Measurements from ENCODE around the gene KCNQ1. TPM values are rescaled to one million over a fixed set of nuclear protein-coding genes. Genes with fewer than 3 reads are reported as not detected.

KCNQ1 gene
- total RNA-seq, 4 donors from 2014 or later, result 3.2 to 12.7 (median 5.5) TPM

- TF ChIP-seq CTCF (IDR thresholded peaks at IDR 0.05; ENCODE audit: low read depth), result no peak
Measured at GRCh38 chr11:2868506-2869133, 423.8 kb downstream of the KCNQ1 start.

DNA sequence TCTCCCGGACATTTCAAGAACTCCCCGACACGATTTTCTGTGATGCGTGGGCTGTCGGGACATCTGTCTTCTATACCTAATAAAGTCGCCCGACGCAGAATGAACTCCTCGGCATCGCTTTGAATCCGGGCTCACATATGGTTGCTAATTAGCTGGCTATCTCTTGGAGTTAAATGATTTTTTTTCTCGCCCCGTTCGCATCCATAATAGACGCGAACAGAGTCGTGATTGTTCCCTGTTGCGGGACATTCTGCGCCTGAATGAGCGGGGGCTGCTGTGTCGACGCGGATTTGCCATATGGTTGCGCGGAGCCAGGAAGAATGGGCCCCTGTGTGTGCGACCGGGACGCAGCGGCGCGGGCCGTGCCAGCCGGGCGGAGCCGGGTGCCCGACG lies 424.3 kb downstream of the KCNQ1 start:
- TF ChIP-seq CTCF (IDR thresholded peaks at IDR 0.05; ENCODE audit: low read depth), result no peak

DNA sequence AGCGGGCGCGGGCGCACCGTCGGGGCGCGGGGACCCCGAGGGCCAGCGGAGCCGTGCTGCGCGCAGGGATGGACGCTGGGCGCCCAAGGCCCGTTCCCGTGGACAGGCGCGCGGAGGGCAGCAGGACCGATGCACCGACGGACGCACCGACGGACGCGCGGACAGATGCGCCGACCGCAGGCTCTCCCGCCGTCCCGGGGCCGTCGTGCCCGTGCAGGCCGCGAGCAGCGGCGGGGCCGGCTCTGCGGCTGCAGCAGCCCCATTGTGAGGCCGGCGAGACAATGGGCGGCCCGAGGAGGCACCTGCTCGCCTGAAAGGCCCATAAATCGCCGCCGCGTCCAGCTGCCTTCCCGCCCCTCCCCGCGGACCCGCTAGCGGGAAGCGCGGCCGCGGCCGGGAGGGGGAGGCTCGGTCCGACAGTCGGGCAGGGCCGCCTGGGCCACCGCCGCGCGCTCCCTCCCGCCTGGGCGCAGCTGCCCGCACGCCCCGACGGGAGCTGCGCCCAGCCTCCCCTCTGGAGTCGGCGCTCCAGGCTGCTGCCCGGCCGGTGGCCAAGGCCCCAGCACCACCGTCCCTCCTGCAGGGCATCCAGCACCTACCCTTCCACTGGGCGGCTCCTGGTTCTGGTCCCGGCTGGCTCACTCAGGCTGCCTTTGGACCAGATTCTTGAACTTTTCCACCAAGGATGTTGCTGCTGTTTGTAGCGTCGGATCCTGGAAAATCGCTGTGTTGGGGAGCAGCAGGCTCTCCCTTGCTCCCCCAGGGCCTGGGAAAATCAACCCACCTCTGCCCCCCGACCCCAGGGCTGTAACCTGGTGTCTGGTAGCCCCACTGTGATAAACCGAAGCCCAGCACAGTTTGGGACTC lies 425.0 kb downstream of the KCNQ1 start:
- TF ChIP-seq CTCF (IDR thresholded peaks at IDR 0.05; ENCODE audit: low read depth), result no peak

DNA sequence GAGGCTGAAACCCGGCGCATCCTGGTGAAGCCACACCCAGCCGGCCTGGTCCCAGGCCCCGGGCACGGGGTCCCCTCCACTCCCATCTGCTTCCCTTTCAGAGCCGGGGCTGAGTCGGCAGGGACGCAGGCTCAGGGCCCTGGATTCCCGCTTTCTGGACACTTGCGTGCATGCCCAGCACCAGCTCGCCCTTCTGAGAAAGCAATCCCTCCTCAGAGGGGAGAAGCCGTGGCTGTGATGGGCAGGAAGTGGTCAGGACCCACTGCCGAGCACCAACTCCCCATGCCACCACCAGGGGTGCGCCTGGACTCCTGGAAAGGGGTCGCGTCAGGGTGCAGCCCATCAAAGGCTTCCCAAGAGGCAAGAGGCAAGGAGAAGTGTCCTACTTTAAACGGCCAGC lies 425.7 kb downstream of the KCNQ1 start:
- TF ChIP-seq CTCF (IDR thresholded peaks at IDR 0.05; ENCODE audit: low read depth), result no peak

- no peak for TF ChIP-seq CTCF (IDR thresholded peaks at IDR 0.05; ENCODE audit: low read depth)
Measured at GRCh38 chr11:2870969-2871680, 426.3 kb downstream of the KCNQ1 start.

DNA sequence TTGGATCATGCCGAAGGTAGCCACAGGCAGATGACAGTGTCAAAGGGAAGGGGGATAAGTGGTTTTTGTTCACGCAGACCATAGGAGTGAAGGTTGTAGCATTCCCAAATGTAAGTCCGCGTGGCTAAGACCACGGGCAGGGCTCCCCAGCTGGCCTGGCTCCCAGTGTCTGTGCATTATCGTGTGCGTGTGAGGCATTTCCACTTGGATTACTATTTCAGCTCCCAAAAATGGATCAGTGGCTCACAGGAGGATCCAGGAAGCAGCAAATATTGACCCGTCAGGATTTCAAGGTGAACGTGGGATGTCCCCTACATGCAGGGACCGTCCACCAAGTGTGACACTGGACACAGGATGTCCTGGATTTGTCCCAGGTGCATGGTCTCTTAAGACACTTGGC lies 430.2 kb downstream of the KCNQ1 start:
- TF ChIP-seq CTCF (IDR thresholded peaks at IDR 0.05; ENCODE audit: low read depth), result no peak

DNA sequence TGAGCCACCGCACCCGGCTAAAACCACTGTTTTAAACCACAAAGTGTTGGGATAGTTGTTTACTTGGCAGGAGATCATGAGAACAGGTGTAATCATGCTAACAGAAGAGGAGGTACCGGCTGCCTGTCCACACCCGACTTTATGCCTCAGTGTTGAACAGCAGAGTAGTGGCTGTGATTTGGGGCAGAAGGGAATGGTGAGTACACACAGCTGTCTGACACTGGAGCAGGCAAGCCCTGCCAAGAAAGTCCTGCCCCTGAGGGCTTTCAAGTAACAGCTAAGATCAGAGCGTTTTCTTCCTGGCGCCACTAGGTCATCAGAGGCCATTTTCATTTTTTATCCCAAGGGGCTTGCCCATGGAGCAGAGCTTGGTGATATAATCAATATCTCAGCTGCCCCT lies 432.7 kb downstream of the KCNQ1 start:
- no peak for TF ChIP-seq CTCF (IDR thresholded peaks at IDR 0.05; ENCODE audit: low read depth)
